Smooth muscle cell (in vitro differentiated cells): Measurements from ENCODE around the gene PRXL2B. TPM values are rescaled to one million over a fixed set of nuclear protein-coding genes. Genes with fewer than 3 reads are reported as not detected.

ENCODE experiments used
- DNase-seq: peaks from one replicate; lab custom pipeline; 2025; ENCODE audit not compliant: unreplicated experiment; lab: John Stamatoyannopoulos, UW
- H2AFZ ChIP-seq: fragments of 200-600 bp; sonication (generic); 2 replicates; pipeline ENCODE4 v1.6.0; 2016; ENCODE audit warnings: antibody characterized with exemption, low read depth, mild to moderate bottlenecking
- H3F3A ChIP-seq: fragments of 200-600 bp; sonication (generic); 2 replicates; pipeline ENCODE4 v1.6.0; 2017; ENCODE audit warnings: antibody characterized with exemption, low read depth
- H3K27ac ChIP-seq: fragments of 200-600 bp; sonication (generic); 2 replicates; pipeline ENCODE4 v1.5.1; 2016; ENCODE audit warnings: low read depth, mild to moderate bottlenecking
- H3K27me3 ChIP-seq: fragments of 200-600 bp; sonication (generic); 2 replicates; pipeline ENCODE4 v1.6.1; 2016; ENCODE audit warnings: low read depth, mild to moderate bottlenecking
- H3K36me3 ChIP-seq: fragments of 200-600 bp; sonication (generic); 2 replicates; pipeline ENCODE4 v1.5.1; 2016; ENCODE audit warnings: low read depth
- H3K4me1 ChIP-seq: fragments of 200-600 bp; sonication (generic); 2 replicates; pipeline ENCODE4 v1.5.1; 2016; ENCODE audit warnings: low read depth
- H3K4me2 ChIP-seq: fragments of 200-600 bp; sonication (generic); 2 replicates; pipeline ENCODE4 v1.6.0; 2016; ENCODE audit warnings: mild to moderate bottlenecking
- H3K4me3 ChIP-seq: fragments of 200-600 bp; sonication (generic); 2 replicates; pipeline ENCODE4 v1.5.1; 2016; ENCODE audit warnings: mild to moderate bottlenecking
- H3K79me2 ChIP-seq: fragments of 200-600 bp; sonication (generic); 2 replicates; pipeline ENCODE4 v1.6.0; 2016; ENCODE audit warnings: low read depth, mild to moderate bottlenecking
- H3K9ac ChIP-seq: fragments of 200-600 bp; sonication (generic); 2 replicates; pipeline ENCODE4 v1.6.0; 2016; ENCODE audit warnings: low read depth
- H3K9me3 ChIP-seq: fragments of 200-600 bp; sonication (generic); replicated peaks from 2 replicates; pipeline ENCODE4 v1.5.1; 2016; ENCODE audit warnings: low read depth
- H4K20me1 ChIP-seq: fragments of 200-600 bp; sonication (generic); 2 replicates; pipeline ENCODE4 v1.6.0; 2016; ENCODE audit warnings: low read depth
- CTCF ChIP-seq: fragments of 200-600 bp; sonication (generic); IDR thresholded peaks from 2 replicates; pipeline ENCODE4 v1.5.1; 2017; ENCODE audit warnings: borderline replicate concordance, mild to moderate bottlenecking, antibody characterized with exemption; ENCODE audit not compliant: insufficient read depth, poor library complexity, severe bottlenecking
- WGBS: methylation state at CpG from one replicate; pipeline ENCODE4 v1.1.7; 2016; ENCODE audit warnings: low lambda C conversion rate; 5-methylcytosine and 5-hydroxymethylcytosine counted together
- polyA plus RNA-seq: library from polyadenylated mRNA; unstranded; fragments of >200 nt; fragmentation: Nextera tagmentation; extraction: Ambion mirVana; gene quantifications from 2 replicates; pipeline ENCODE4 v1.2.1, GENCODE V29; 2016
- total RNA-seq: library from RNA; depleted of rRNA; stranded (reverse); fragments of >200 nt; gene quantifications from 2 replicates; pipeline ENCODE4 v1.2.3, GENCODE V29; 2014

PRXL2B gene
- total and polyA plus RNA-seq, 2 experiments from 2014 or later = 18.4 to 27.4 TPM

GRCh38 chr1:2595261-2595811 lies 8.8 kb downstream of the PRXL2B start:
- WGBS = 89% methylated on average over 12 of the region's 19 CpGs
- DNase-seq = no peak

GRCh38 chr1:2595812-2596529 lies 9.4 kb downstream of the PRXL2B start:
- no peak for TF ChIP-seq CTCF
- no peak overlapping the region for H3K27ac ChIP-seq
- H3K9me3 ChIP-seq = no peaks in the 10 kb centered on the region
- DNase-seq = no peak
- H3F3A ChIP-seq = no peaks in the 10 kb centered on the region
- H3K36me3 ChIP-seq = no peaks in the 10 kb centered on the region
- no peak overlapping the region for H3K4me3 ChIP-seq
- H4K20me1 ChIP-seq = no peaks in the 10 kb centered on the region
- H3K4me1 ChIP-seq = no peaks in the 10 kb centered on the region
- no peak overlapping the region for H3K9ac ChIP-seq
- 87% methylated on average over 21 of the region's 31 CpGs for WGBS
- H3K4me2 ChIP-seq = no peak overlapping the region
- H3K27me3 ChIP-seq = no peaks in the 10 kb centered on the region
- H2AFZ ChIP-seq = no peak overlapping the region
- no peaks in the 10 kb centered on the region for H3K79me2 ChIP-seq

More at GRCh38 chr1:2595261-2595811, 8.8 kb downstream of the PRXL2B start:
- Histone ChIP-seq H4K20me1 (no peaks in the 10 kb centered on the region), H3K27ac (no peak overlapping the region), H3K27me3 (no peaks in the 10 kb centered on the region), H3F3A (no peaks in the 10 kb centered on the region), H3K79me2 (no peaks in the 10 kb centered on the region), H3K36me3 (no peaks in the 10 kb centered on the region), H3K4me3 (no peak overlapping the region), H3K4me1 (no peaks in the 10 kb centered on the region), H3K9ac (no peak overlapping the region), H2AFZ (no peak overlapping the region), H3K9me3 (no peaks in the 10 kb centered on the region), H3K4me2 (no peak overlapping the region)
- no peak for TF ChIP-seq CTCF

GRCh38 chr1:2596530-2597333 lies 10.2 kb downstream of the PRXL2B start:
- Histone ChIP-seq H4K20me1 (no peaks in the 10 kb centered on the region), H3F3A (no peaks in the 10 kb centered on the region), H2AFZ (no peak overlapping the region), H3K27ac (no peak overlapping the region), H3K9ac (no peak overlapping the region), H3K36me3 (no peaks in the 10 kb centered on the region), H3K79me2 (no peaks in the 10 kb centered on the region), H3K4me1 (no peaks in the 10 kb centered on the region), H3K9me3 (no peaks in the 10 kb centered on the region), H3K4me3 (no peak overlapping the region), H3K27me3 (no peaks in the 10 kb centered on the region), H3K4me2 (no peak overlapping the region)
- whole genome bisulfite sequencing = 94% methylated on average over 26 of the region's 28 CpGs
- DNase-seq = no peak
- TF ChIP-seq CTCF = no peak
